Bronchial epithelial cell (primary cell): Measurements from ENCODE around the gene TCEANC. TPM values are rescaled to one million over a fixed set of nuclear protein-coding genes. Genes with fewer than 3 reads are reported as not detected.
A peak's percentile ranks its signal among the peaks of the same experiment; 100 is the strongest.

Source experiments
- DNase-seq: peaks from one replicate; pipeline ENCODE4 v3.0.0-alpha.2; 2010; ENCODE audit warnings: low read depth
- FAIRE-seq: peaks from 2 replicates; lab custom pipeline; 2011; peaks lifted over from hg19 to GRCh38; lab: Jason Lieb, UNC
- H3K27me3 ChIP-seq: 2 replicates; pipeline ENCODE4 v1.5.1; 2011; ENCODE audit warnings: low read length; ENCODE audit not compliant: control insufficient read depth, insufficient read depth
- H3K36me3 ChIP-seq: 2 replicates; pipeline ENCODE4 v1.5.1; 2011; ENCODE audit warnings: low read length; ENCODE audit not compliant: control insufficient read depth, insufficient read depth
- H3K4me3 ChIP-seq: 2 replicates; pipeline ENCODE4 v1.5.1; 2011; ENCODE audit warnings: mild to moderate bottlenecking, low read depth, low read length, control low read depth
- total RNA-seq: library from RNA; depleted of rRNA; stranded (reverse); fragments of >200 nt; gene quantifications from 2 replicates; pipeline ENCODE4 v1.2.1, GENCODE V29; 2014
- TF ChIP-seq, protein P1 (sequence below): IDR thresholded peaks from 2 replicates; pipeline ENCODE4 v1.5.1; 2011; ENCODE audit warnings: mild to moderate bottlenecking, moderate library complexity, low read length, control low read depth, inconsistent platforms; ENCODE audit not compliant: insufficient read depth, severe bottlenecking

Gene TCEANC
- total RNA-seq, 1 donor from 2014 or later, result 2.1 TPM

- Histone ChIP-seq H3K27me3 (no peaks in the 10 kb centered on the region), H3K4me3 (no peak overlapping the region), H3K36me3 (no peaks in the 10 kb centered on the region)
- FAIRE-seq (no peak), DNase-seq (no peak)
- TF ChIP-seq, protein P1, sequence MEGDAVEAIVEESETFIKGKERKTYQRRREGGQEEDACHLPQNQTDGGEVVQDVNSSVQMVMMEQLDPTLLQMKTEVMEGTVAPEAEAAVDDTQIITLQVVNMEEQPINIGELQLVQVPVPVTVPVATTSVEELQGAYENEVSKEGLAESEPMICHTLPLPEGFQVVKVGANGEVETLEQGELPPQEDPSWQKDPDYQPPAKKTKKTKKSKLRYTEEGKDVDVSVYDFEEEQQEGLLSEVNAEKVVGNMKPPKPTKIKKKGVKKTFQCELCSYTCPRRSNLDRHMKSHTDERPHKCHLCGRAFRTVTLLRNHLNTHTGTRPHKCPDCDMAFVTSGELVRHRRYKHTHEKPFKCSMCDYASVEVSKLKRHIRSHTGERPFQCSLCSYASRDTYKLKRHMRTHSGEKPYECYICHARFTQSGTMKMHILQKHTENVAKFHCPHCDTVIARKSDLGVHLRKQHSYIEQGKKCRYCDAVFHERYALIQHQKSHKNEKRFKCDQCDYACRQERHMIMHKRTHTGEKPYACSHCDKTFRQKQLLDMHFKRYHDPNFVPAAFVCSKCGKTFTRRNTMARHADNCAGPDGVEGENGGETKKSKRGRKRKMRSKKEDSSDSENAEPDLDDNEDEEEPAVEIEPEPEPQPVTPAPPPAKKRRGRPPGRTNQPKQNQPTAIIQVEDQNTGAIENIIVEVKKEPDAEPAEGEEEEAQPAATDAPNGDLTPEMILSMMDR, result no peak
Measured at GRCh38 chrX:13651150-13651549, 1.8 kb upstream of the TCEANC start.

DNA sequence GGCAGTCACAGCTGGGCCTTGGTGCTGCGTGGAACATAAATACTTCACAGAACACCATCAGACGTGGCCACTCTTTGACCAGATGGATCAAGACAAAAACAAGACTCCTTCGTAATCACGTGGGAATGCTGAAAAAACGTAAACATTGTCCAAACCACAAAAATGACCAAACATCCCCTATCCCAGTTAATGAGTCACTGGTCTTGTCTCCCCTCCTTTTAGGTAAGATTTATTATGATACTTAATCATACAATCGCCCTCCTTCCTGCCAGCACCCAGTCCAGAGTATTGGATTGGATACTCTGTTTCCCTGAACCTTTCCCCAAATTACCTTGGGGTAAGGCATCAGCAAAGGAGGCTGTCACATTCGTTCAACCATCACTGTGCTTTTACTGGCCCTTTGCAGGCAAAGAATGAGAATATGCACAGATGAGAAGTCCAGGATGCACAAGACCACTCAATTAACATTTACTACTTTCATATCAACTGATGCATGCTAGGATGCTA is 601 bp upstream of the TCEANC start:
- FAIRE-seq (no peak), DNase-seq (peak; percentile 73)
- TF ChIP-seq, protein P1, result no peak
- no peaks in the 10 kb centered on the region for H3K36me3 ChIP-seq
- H3K4me3 ChIP-seq, result peak overlapping the region; percentile 29
- no peaks in the 10 kb centered on the region for H3K27me3 ChIP-seq

DNA sequence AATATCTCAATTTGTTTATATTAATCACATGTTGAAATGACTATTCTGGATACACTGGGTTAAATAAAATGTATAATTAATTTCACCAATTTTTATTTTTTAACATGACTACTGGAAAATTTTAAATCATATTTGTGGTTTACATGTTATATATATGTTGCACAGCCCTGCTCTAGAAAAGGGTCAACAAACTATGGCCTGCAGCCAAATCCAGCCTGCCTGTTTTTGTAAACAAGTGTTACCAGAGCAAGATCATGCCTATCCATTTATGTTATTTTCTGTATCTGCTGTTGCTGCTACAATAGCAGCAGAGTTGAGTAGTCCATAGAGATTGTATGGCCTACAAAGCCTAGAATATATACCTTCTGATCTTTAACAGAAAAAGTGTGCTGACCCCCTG is 1.2 kb downstream of the TCEANC start:
- H3K36me3 ChIP-seq, result no peaks in the 10 kb centered on the region
- TF ChIP-seq, protein P1, result no peak
- FAIRE-seq (no peak), DNase-seq (no peak)
- H3K27me3 ChIP-seq, result no peaks in the 10 kb centered on the region
- H3K4me3 ChIP-seq, result no peak overlapping the region

GRCh38 chrX:13655674-13656073 is 2.7 kb downstream of the TCEANC start:
- FAIRE-seq (no peak), DNase-seq (no peak)
- H3K27me3 ChIP-seq, result no peaks in the 10 kb centered on the region
- no peak overlapping the region for H3K4me3 ChIP-seq
- TF ChIP-seq, protein P1, result no peak
- no peaks in the 10 kb centered on the region for H3K36me3 ChIP-seq

GRCh38 chrX:13658602-13659001 is 5.7 kb downstream of the TCEANC start:
- DNase-seq, result peak; percentile 50
- Histone ChIP-seq H3K4me3 (no peak overlapping the region), H3K36me3 (no peaks in the 10 kb centered on the region), H3K27me3 (no peaks in the 10 kb centered on the region)
- no peak for FAIRE-seq
- TF ChIP-seq, protein P1, result peak; percentile 22

DNA sequence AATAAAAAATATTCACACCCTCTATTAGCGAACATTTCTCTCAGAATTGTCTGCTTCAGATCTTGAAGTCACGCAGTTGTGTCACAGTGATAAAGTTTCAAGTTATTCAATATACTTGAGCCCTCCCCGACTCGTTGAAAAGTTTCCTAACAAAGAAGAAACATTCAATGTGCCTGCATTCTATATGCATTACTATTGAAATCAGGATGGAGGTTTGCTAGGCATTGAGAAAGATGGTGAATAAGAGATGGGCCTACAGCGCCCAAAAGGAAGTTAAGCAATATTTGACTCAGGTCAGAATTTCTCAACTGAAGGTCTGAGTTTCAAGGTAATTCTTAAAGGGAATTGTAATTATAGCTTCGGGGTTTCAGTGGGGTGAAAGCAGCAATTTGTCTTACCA is 6.1 kb downstream of the TCEANC start:
- no peaks in the 10 kb centered on the region for H3K27me3 ChIP-seq
- TF ChIP-seq, protein P1, result no peak
- H3K36me3 ChIP-seq, result no peaks in the 10 kb centered on the region
- peak; percentile 90 for DNase-seq
- FAIRE-seq, result no peak
- H3K4me3 ChIP-seq, result no peak overlapping the region
